GM12892 (cell line): ENCODE results near the gene FNIP2.

Experiments used
- POLR2A ChIP-seq: IDR thresholded peaks from 2 replicates; pipeline ENCODE4 v1.6.1; 2011; ENCODE audit warnings: low read depth, low read length, control low read depth
- POLR2AphosphoS5 ChIP-seq: IDR thresholded peaks from 2 replicates; pipeline ENCODE4 v1.6.1; 2011; ENCODE audit warnings: low read depth, low read length, control low read depth

GRCh38 chr4:158810487-158811215 lies 41.8 kb downstream of the FNIP2 start:
- no peak for TF ChIP-seq POLR2A
- TF ChIP-seq POLR2AphosphoS5, result no peak
